Lower leg skin (tissue), 3 donors: Measurements from ENCODE around the gene BAD.

Source experiments
- CTCF ChIP-seq, 3 donors: fragments of 450-650 bp; IDR thresholded peaks; one replicate each; pipeline ENCODE4 v1.5.1; 2016; ENCODE audit warnings: antibody characterized with exemption in 3 of 3, mild to moderate bottlenecking in 3 of 3, moderate library complexity in 2 of 3
- POLR2A ChIP-seq, 2 donors: fragments of 450-650 bp; IDR thresholded peaks; one replicate each; pipeline ENCODE4 v1.6.1; 2016 to 2017; ENCODE audit warnings: antibody characterized with exemption in 2 of 2, mild to moderate bottlenecking in 1 of 2, moderate library complexity in 1 of 2

- TF ChIP-seq CTCF (IDR thresholded peaks at IDR 0.05) (no peak), POLR2A (IDR thresholded peaks at IDR 0.05) (no peak)
These were observed 22.6 kb upstream of the BAD start for GRCh38 chr11:64306876-64307622.
